Muscle layer of colon (tissue), 2 donors: ENCODE data around the gene ITM2C.

Experiments used
- H3K27ac ChIP-seq: one replicate; pipeline ENCODE4 v1.7.0; 2013; ENCODE audit warnings: low read depth, mild to moderate bottlenecking, low read length, moderate library complexity
- H3K27me3 ChIP-seq, 2 donors: one replicate each; pipeline ENCODE4 v1.7.0; 2013; ENCODE audit warnings: low read length in 2 of 2, mild to moderate bottlenecking in 2 of 2; ENCODE audit not compliant: insufficient read depth in 2 of 2, control insufficient read depth in 1 of 2
- H3K36me3 ChIP-seq: one replicate; pipeline ENCODE4 v1.7.0; 2013; ENCODE audit warnings: mild to moderate bottlenecking, low read length; ENCODE audit not compliant: insufficient read depth
- H3K4me1 ChIP-seq: one replicate; pipeline ENCODE4 v1.7.0; 2013; ENCODE audit warnings: mild to moderate bottlenecking, low read length; ENCODE audit not compliant: insufficient read depth
- H3K4me3 ChIP-seq, 2 donors: one replicate each; pipeline ENCODE4 v1.7.0; 2013; ENCODE audit warnings: low read length in 2 of 2, low read depth in 1 of 2, mild to moderate bottlenecking in 1 of 2, moderate library complexity in 1 of 2
- H3K9ac ChIP-seq: one replicate; pipeline ENCODE4 v1.7.0; 2013; ENCODE audit warnings: low read length
- H3K9me3 ChIP-seq: one replicate; pipeline ENCODE4 v1.7.0; 2013; ENCODE audit warnings: mild to moderate bottlenecking, low read length
- donor health status: abdominal sarcoma.
- donor health status: Adenocarcinoma of cecum.

The ITM2C gene

DNA sequence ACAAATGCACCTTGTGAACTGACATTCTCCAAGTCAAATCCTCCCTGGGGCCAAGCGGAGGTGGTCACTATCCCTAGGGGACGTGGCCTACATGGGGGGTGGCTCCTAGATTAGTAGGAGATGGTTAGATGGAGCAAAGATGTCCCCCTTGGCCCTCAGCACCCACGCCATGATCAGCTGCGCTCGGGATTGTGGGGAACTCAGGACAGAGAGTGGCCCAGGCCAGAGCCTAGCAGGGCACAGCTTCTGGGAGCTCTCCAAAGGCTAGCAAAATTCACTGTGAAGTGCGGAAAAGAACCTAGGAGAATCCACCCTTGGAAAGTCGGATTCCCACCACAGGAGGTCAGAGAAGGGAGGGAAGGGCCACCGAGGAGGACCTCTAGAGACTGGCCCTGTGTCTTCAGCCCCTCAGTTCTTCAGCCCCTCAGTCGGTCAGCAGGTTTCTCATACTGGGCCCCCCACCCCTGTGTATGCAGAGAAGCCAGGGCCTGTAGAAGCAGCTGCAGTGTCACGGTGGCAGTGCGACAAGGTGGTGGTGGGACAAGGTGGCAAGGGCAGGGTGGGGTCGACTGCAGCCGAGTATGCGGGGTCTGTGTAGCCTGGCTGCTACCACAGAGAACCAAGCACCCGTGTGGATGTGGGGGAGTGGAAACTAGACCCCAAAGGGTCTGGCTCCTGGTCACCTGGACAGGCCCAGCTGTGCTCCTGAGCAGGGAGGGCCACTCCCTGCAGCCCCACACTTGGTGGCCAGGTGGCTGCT is 41.9 kb downstream of the ITM2C start:
- Histone ChIP-seq H3K27ac (no peak overlapping the region), H3K4me1 (no peaks in the 10 kb centered on the region), H3K36me3 (no peaks in the 10 kb centered on the region)

DNA sequence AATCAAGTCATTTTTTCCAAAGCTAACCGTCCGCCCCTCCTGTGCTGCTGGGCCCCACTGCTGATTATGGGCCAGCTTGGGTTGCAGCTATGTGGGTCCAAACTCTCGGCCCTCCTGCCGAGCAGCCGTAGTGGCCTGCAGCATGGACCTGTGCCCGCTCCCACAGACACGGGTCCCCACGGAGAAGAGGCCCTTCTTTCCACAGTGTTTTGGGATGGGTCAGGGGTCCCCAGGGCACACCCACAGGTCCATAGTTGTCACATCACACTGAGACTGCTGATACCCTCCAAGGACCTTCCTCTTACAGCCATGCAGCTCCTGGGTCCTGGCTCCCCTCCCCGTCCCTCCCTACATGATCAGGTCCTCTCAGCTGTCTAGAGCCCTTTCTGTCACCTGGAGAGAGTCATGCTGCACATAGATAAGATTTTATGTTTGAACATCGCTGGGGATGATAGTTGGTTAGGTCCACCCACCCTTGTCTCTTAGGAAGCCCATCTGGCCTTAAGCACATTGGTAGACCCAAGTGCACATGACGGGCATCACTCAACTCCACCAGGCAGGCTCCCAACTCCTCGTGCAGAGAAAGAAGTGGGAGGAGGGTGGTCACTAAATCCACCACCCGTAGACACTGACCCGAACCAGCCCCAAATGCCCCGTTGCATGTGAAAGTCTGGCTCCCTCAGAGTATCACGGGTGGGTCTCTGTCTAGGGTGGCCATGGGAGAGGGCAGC is 42.8 kb downstream of the ITM2C start:
- H3K27me3 ChIP-seq: no peaks in the 10 kb centered on the region
- H3K27ac ChIP-seq: no peak overlapping the region
- no peaks in the 10 kb centered on the region for H3K4me1 ChIP-seq
- H3K9me3 ChIP-seq: no peaks in the 10 kb centered on the region
- H3K4me3 ChIP-seq: no peak overlapping the region
- H3K9ac ChIP-seq: no peak overlapping the region
- no peaks in the 10 kb centered on the region for H3K36me3 ChIP-seq

More for the DNA sequence above, 41.9 kb downstream of the ITM2C start:
- no peak overlapping the region for H3K4me3 ChIP-seq
- H3K27me3 ChIP-seq: no peaks in the 10 kb centered on the region
- no peaks in the 10 kb centered on the region for H3K9me3 ChIP-seq
- H3K9ac ChIP-seq: no peak overlapping the region

DNA sequence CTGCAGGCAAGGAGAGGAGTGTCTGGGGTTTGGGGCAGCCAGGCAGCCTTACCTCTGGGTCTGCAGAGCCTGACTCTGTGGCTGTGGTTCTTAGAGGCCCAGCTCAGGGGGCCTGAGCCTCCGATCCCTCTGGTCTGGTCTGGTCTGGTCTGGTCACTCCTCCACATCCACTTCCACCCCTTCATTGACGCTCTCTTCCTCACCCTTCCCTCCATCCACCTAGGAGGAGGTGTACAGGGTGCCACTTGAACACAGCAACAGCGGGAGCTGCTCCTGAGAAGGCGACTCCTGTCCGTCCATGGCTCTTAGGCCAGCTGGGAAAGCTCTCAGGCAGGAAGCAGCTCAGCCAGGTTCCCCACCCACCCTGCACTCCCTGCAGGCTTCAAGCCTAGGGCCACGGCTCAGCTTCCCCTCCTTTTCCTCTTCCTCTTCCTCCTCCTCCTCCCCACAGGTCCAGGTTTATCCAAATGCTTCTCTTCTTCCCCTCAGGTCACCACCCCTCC is 43.4 kb downstream of the ITM2C start:
- no peaks in the 10 kb centered on the region for H3K36me3 ChIP-seq
- no peak overlapping the region for H3K9ac ChIP-seq
- H3K4me1 ChIP-seq: no peaks in the 10 kb centered on the region
- no peaks in the 10 kb centered on the region for H3K9me3 ChIP-seq
- H3K4me3 ChIP-seq: no peak overlapping the region
- H3K27me3 ChIP-seq: no peaks in the 10 kb centered on the region
- H3K27ac ChIP-seq: no peak overlapping the region

DNA sequence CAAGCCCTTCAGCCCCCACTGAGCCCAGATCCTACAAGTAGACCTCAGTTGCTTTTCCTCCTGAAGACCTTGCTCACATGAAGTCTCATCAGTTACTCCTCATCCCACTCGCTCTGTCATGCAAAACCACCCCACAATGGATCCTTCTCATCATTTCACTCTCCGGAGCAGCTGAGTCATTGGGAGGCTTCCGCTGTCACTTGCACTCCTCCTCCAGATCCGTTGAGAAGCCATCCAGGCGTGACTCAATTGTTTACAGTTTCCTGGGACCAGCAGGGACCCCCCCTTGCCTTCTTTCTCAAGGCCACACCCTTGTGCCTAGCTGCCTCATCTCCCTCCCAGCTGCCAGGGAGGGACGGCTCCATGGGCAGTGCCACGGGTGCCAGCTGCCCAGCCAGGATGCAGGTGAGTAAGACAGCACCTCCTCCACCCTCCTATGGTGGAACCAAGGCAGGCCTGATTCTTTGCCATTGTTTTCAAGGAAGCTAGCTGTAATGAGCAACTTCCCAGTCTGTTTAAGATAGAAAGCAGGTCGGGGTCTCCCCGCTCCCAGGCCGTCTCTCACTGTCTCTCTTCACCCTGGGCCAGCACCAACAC is 44.0 kb downstream of the ITM2C start:
- Histone ChIP-seq H3K27me3 (no peaks in the 10 kb centered on the region), H3K4me1 (no peaks in the 10 kb centered on the region), H3K27ac (no peak overlapping the region), H3K9me3 (no peaks in the 10 kb centered on the region), H3K9ac (no peak overlapping the region), H3K4me3 (no peak overlapping the region), H3K36me3 (no peaks in the 10 kb centered on the region)

DNA sequence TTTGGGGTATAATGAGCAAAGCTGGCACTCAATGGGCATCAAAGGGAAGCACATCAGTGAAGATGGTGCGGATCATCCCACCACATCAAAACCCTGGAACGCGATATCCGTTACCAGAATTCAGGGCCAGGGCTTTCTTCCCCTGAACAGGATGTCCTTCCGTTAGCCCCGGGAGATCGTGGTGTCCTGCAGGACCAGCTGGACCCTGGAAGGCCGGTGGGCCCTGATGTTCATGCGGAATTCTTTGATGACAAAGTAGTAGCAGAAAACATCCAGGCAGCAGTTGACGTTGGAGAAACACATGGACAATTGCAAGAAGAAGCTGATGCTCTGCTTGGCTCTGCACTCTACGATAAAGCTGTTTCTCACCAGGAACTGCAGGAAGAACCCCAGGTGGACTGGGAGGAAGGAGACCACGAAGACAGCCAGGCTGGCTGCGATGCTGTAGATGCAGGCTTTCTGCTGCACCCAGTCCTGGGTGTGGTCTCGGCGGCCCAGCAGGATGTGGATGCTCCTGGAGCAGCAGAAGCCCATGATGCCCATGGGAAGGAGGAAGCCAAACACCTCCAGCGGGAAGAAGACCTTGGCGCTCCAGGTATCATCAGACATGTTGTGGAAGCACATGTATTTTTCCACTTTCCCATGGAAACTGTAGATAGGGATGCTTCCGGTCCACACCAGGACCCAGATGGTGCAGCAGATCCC is 45.3 kb downstream of the ITM2C start:
- Histone ChIP-seq H3K27ac (no peak overlapping the region), H3K9ac (no peak overlapping the region), H3K9me3 (no peaks in the 10 kb centered on the region), H3K36me3 (no peaks in the 10 kb centered on the region), H3K27me3 (no peaks in the 10 kb centered on the region), H3K4me1 (no peaks in the 10 kb centered on the region), H3K4me3 (no peak overlapping the region)

DNA sequence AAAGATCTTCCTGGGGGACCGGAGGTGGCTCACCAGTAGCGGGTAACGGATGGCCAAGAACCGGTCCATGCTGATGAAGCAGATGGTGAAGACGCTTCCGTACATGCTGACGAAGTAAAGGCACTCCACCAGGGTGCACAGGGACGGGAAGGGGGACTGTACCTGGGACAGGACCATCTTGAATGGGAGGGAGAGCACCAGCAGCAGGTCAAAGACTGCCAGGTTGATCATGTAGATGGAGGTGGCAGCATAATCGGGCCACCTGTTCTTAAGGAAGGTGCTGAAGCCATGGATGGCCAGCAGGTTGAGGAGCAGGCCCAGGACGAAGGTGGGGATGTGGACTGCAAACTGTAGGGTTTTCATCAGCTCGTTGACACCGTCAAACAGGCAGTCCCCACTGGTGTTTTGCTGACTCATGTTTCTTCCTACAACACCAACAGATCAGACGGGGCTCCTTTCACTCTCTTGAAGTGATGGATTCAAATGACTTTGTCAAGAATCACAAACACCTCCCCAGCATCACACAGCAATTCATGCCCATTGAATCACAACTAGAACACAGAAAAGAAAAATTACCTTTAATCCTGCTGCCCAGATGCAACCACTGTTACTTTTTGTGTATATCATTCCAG is 45.9 kb downstream of the ITM2C start:
- Histone ChIP-seq H3K9ac (no peak overlapping the region), H3K27ac (no peak overlapping the region), H3K4me1 (no peaks in the 10 kb centered on the region), H3K4me3 (no peak overlapping the region), H3K27me3 (no peaks in the 10 kb centered on the region), H3K9me3 (no peaks in the 10 kb centered on the region), H3K36me3 (no peaks in the 10 kb centered on the region)

DNA sequence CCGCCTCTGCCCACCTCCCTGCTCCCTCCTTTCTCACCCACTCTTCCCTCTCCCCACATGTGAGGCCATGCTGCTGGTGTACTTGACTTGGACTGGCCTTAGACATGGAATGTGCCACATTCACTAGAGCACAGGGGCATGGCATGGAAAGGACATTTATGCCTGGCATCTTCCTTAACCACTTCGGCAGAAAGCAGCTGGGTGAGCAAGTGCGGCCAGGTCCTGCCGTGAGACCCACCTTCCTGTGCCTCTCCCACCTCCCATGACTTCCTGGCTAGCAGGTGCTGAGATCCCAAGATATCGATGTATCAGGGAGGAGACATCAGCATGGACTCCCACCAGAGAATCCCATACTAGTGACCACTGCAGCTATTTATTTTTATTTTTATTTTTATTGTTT is 47.3 kb downstream of the ITM2C start:
- no peak overlapping the region for H3K4me3 ChIP-seq
- H3K36me3 ChIP-seq: no peaks in the 10 kb centered on the region
- H3K4me1 ChIP-seq: no peaks in the 10 kb centered on the region
- H3K9ac ChIP-seq: no peak overlapping the region
- H3K27me3 ChIP-seq: no peaks in the 10 kb centered on the region
- no peaks in the 10 kb centered on the region for H3K9me3 ChIP-seq
- H3K27ac ChIP-seq: no peak overlapping the region

DNA sequence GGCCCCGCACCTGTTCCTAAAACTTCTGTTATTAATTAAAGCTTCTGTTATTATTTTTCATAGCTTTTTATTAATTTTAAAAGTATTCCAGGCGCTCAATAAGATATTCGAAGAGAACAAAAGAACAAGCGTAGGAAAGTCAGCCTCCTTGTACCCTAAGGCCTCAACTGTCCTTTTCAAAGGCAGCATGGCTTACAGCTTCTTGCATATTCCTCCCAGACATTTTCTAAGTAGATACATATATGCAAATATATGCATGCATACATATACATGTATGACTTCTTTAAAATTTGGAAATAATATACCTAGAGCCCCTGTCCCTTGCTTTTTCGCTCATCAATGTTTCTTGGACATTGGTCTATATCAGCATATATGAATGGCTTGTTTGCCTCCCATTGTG is 48.0 kb downstream of the ITM2C start:
- no peak overlapping the region for H3K4me3 ChIP-seq
- H3K36me3 ChIP-seq: no peaks in the 10 kb centered on the region
- H3K4me1 ChIP-seq: no peaks in the 10 kb centered on the region
- no peak overlapping the region for H3K27ac ChIP-seq
- no peaks in the 10 kb centered on the region for H3K27me3 ChIP-seq
- no peak overlapping the region for H3K9ac ChIP-seq
- H3K9me3 ChIP-seq: no peaks in the 10 kb centered on the region

DNA sequence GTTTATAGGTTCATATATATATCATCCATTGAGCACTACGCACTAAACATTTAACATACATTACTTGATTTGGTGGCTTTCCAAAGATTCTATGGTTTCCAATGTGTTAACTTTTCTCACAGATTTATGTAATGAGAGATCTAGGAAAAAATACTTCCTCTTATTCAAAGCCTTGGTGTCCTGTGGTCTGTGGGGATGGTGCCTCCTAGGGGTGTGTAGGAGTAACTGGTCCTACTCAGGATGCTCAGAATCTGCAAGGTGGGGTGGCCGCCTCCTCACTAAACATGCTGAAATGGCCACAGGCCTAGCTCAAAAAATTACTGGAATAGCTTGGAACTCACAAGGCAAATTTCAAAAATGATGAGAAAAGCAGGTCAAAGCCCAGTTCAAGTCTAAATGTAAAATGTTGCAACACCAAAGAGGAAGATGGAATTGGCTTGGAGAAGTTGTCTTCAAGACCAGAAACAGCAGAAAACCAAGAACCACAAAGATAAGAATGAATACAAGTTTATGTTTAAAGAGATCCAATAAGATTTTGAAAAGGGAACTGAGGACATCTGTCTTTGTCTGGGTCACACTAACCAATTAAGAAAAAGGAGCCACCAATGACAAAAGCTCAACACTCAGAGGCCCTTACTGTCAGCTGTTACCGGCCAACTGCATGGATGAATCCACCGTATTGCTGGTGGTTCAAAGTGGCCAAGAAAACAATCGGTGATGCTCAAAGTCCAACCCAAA is 48.8 kb downstream of the ITM2C start:
- H3K36me3 ChIP-seq: no peaks in the 10 kb centered on the region
- H3K9me3 ChIP-seq: no peaks in the 10 kb centered on the region
- no peaks in the 10 kb centered on the region for H3K27me3 ChIP-seq
- no peak overlapping the region for H3K27ac ChIP-seq
- no peak overlapping the region for H3K9ac ChIP-seq
- H3K4me1 ChIP-seq: no peaks in the 10 kb centered on the region
- no peak overlapping the region for H3K4me3 ChIP-seq

DNA sequence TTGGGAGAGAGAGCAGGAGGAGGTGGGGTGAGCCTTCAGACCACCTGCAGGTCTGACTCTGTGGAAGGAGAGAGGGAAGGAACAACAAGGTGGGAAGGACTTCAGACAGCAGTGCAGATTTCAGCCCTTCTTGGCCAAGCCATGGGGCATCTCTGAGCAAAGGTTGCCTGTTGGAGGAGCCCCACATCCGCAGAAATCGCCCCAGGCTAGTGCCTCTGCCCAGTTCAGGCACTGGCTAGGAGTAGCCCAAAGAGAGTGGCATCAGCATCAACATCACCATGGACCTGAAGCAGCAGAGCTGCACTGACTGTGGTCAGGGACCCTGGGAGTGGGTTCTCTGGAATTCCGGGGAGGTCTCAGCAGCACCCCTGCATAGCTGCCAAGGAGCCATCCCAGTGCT is 50.1 kb downstream of the ITM2C start:
- Histone ChIP-seq H3K4me3 (no peak overlapping the region), H3K36me3 (no peaks in the 10 kb centered on the region), H3K27me3 (no peaks in the 10 kb centered on the region), H3K4me1 (no peaks in the 10 kb centered on the region), H3K27ac (no peak overlapping the region), H3K9ac (no peak overlapping the region), H3K9me3 (no peaks in the 10 kb centered on the region)
